Glutamatergic neuron (in vitro differentiated cells): ENCODE measurements around the gene WWOX. TPM values are rescaled to one million over a fixed set of nuclear protein-coding genes. Genes with fewer than 3 reads are reported as not detected.

Source experiments
- DNase-seq: peaks from one replicate; pipeline ENCODE4 v3.0.0; 2022
- H3K27ac Mint-ChIP-seq: one replicate; pipeline ENCODE4 v1.8.0; 2020; ENCODE audit warnings: mild to moderate bottlenecking, mixed read lengths, inconsistent platforms; ENCODE audit not compliant: unreplicated experiment
- H3K27me3 Mint-ChIP-seq: one replicate; pipeline ENCODE4 v1.8.0; 2020; ENCODE audit warnings: mild to moderate bottlenecking, moderate library complexity, mixed read lengths, inconsistent platforms; ENCODE audit not compliant: unreplicated experiment
- H3K36me3 Mint-ChIP-seq: one replicate; pipeline ENCODE4 v1.8.0; 2020; ENCODE audit warnings: mild to moderate bottlenecking, mixed read lengths, inconsistent platforms; ENCODE audit not compliant: unreplicated experiment
- H3K4me1 Mint-ChIP-seq: one replicate; pipeline ENCODE4 v1.8.0; 2020; ENCODE audit warnings: mild to moderate bottlenecking, low read depth, mixed read lengths, inconsistent platforms; ENCODE audit not compliant: unreplicated experiment
- H3K4me3 Mint-ChIP-seq: one replicate; pipeline ENCODE4 v1.8.0; 2020; ENCODE audit warnings: mild to moderate bottlenecking, mixed read lengths, inconsistent platforms; ENCODE audit not compliant: unreplicated experiment
- H3K9me3 Mint-ChIP-seq: one replicate; pipeline ENCODE4 v1.8.0; 2020; ENCODE audit warnings: mild to moderate bottlenecking, moderate library complexity, mixed read lengths, inconsistent platforms; ENCODE audit not compliant: unreplicated experiment
- CTCF ChIP-seq: fragments of 200-600 bp; sonication (generic); IDR thresholded peaks from one replicate; pipeline ENCODE4 v1.5.0; 2021; ENCODE audit not compliant: partially characterized antibody, unreplicated experiment
- total RNA-seq: library from RNA; stranded (reverse); fragmentation: NEBNext Ultra II Directional; extraction: Animal tissue kit (Norgen Biotek cat#: 25700); gene quantifications from one replicate; pipeline ENCODE4 v1.2.1, GENCODE V29; 2021; ENCODE audit not compliant: unreplicated experiment

The WWOX gene
- total RNA-seq, 1 donor from 2014 or later = 10.3 TPM

GRCh38 chr16:78485188-78485916 lies 385.9 kb downstream of the WWOX start:
- Mint-ChIP-seq H3K4me3 (peak overlapping the region; percentile 32), H3K27me3 (peaks cover 4% of the 10 kb centered on the region), H3K27ac (no peak overlapping the region)

GRCh38 chr16:78485917-78486257 lies 386.4 kb downstream of the WWOX start:
- no peak for TF ChIP-seq CTCF
- H3K27me3 Mint-ChIP-seq = peaks cover 4% of the 10 kb centered on the region
- no peaks in the 10 kb centered on the region for H3K36me3 Mint-ChIP-seq
- no peak overlapping the region for H3K4me3 Mint-ChIP-seq
- peak overlapping the region; percentile 15 for H3K27ac Mint-ChIP-seq
- H3K4me1 Mint-ChIP-seq = peaks cover 67% of the 10 kb centered on the region
- DNase-seq = no peak
- peaks cover 7% of the 10 kb centered on the region for H3K9me3 Mint-ChIP-seq

More at GRCh38 chr16:78485188-78485916, 385.9 kb downstream of the WWOX start:
- peaks cover 67% of the 10 kb centered on the region for H3K4me1 Mint-ChIP-seq
- peaks cover 7% of the 10 kb centered on the region for H3K9me3 Mint-ChIP-seq
- TF ChIP-seq CTCF = no peak
- no peaks in the 10 kb centered on the region for H3K36me3 Mint-ChIP-seq
- DNase-seq = no peak

- no peak for TF ChIP-seq CTCF
- Mint-ChIP-seq H3K27me3 (peaks cover 4% of the 10 kb centered on the region), H3K36me3 (no peaks in the 10 kb centered on the region), H3K4me3 (no peak overlapping the region), H3K4me1 (peaks cover 63% of the 10 kb centered on the region), H3K27ac (no peak overlapping the region), H3K9me3 (peaks cover 7% of the 10 kb centered on the region)
- DNase-seq = no peak
Measured at GRCh38 chr16:78487471-78487870, 388.0 kb downstream of the WWOX start.

- Mint-ChIP-seq H3K4me1 (peaks cover 51% of the 10 kb centered on the region), H3K27me3 (peaks cover 4% of the 10 kb centered on the region), H3K36me3 (no peaks in the 10 kb centered on the region), H3K27ac (no peak overlapping the region), H3K9me3 (peaks cover 7% of the 10 kb centered on the region), H3K4me3 (peak overlapping the region; percentile 57)
- no peak for TF ChIP-seq CTCF
- DNase-seq = no peak
Measured at GRCh38 chr16:78489072-78489471, 389.6 kb downstream of the WWOX start.

- Mint-ChIP-seq H3K27me3 (peaks cover 4% of the 10 kb centered on the region), H3K4me3 (no peak overlapping the region), H3K36me3 (no peaks in the 10 kb centered on the region), H3K9me3 (peaks cover 7% of the 10 kb centered on the region), H3K27ac (no peak overlapping the region), H3K4me1 (peaks cover 46% of the 10 kb centered on the region)
- DNase-seq = no peak
- no peak for TF ChIP-seq CTCF
Measured at GRCh38 chr16:78489631-78490030, 390.2 kb downstream of the WWOX start.
